HG02884 (cell line): ENCODE data around the gene NKAIN4.
A peak's percentile ranks its signal among the peaks of the same experiment; 100 is the strongest.

ENCODE experiments used
- ATAC-seq: cut with Tn5 transposase; IDR thresholded peaks from one replicate; pipeline ENCODE4 v1.9.1; 2021; ENCODE audit warnings: mild to moderate bottlenecking, moderate library complexity; ENCODE audit not compliant: unreplicated experiment

The NKAIN4 gene

DNA sequence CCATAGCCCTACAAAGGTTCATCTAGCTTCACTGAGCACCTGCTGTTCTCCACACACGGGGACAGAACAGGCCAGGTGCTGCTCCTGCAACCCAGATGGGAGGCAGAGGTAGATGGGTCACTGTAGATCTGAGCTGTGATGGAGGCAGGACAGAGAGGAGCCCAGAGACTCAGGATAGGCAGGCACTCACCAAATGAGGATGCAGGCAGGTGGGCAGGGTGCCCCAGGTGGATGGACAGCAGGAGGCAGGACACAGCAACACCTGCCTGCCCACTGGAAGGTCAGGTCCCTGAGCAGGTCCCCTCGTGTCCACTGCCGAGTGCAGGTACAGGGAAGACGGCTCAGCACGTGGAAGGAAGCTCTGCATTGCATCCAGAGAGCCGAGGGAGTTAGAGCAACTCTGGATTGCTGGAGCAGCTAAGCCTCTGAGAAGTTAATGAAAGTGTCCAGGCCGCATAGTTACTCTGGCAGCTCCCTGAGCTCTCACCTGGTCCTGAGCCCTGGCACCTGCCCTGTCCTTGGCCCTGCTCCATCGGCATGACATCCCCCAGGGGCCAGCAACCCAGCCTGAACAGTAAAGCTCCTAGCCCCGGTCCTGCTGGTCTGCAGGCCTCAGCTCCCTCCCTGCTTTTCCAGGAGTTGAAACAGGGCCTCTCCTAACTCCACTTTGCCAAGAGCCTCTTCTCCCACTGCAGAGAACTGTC, 33.4 kb downstream of the NKAIN4 start:
- no peak for ATAC-seq

DNA sequence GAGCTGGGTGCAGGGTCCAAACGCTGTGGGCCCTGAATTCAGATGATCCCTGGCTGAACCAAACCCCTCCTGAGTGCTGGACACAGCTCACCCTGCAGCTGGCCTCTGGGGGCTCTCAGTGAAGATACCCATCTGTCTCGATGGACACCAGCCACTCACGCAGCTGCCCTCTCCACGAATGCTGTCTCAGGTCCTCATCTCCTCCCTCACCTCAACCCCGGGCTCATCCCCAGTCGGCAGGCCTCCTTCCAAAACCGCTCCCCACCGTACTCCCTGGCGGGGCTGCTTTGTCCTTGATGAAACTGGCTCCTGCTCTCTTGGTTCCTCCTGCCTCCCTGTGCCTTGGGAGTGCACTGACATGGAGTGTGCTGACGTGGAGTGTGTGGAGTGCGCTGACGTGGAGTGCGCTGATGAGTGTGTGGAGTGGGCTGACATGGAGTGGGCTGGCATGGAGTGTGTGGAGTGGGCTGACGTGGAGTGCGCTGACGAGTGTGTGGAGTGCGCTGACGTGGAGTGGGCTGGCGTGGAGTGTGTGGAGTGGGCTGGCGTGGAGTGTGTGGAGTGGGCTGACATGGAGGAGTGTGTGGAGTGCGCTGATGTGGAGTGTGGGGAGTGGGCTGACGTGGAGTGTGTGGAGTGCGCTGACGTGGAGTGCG, 34.3 kb downstream of the NKAIN4 start:
- no peak for ATAC-seq

DNA sequence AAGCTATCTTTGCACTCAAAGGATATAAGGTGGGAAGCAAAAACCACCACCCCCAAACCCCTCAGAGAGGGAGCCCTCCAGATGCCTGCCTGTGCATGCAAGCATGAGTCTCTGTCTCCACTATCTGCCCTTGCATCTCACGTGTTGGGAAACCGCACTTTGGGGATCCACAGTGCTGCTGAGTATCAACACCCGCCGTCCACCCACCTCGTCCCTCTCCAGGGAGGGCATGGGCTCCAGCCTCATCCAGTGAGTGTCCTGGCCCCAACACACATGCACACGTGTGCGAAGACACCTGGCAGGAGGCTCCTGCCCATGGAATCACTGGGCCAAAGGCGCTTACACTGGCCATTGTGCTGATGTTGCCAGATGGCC, 34.8 kb downstream of the NKAIN4 start:
- no peak for ATAC-seq

DNA sequence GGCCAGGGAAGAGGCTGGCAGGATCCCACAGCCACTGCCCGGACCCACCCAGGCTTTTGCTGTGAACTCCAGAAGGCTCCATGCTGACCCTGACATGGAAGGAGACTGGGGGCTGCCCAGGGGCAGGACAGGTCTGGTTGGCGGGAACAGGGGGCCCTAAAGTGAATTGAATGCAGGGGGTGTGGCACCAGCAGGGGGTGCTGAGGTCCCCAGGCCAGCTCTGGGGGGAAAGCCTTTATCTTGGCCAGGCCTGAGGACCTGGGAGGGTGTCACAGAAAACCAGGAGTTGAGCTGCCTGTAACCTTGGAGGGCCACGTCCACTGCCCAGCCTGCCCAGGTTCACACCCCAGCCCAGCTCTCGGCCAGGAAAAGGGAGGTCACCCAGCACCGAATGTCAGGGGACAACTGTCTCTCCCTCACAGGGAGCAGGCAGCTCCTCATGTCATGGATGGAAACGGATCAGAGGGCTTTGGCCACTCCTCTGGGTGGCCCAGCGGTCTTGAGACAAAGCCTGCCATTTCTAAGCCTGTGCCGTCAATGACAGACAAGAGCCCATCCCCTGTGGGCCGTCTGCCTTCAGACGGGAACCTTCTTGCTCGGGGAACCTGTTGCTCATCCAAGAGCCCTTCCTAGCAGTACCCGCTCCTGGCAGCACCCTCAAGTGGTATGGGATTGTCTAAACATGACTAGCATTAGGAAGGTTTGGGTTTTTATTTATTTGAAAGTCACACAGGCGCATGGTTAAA, 35.4 kb downstream of the NKAIN4 start:
- ATAC-seq = no peak

DNA sequence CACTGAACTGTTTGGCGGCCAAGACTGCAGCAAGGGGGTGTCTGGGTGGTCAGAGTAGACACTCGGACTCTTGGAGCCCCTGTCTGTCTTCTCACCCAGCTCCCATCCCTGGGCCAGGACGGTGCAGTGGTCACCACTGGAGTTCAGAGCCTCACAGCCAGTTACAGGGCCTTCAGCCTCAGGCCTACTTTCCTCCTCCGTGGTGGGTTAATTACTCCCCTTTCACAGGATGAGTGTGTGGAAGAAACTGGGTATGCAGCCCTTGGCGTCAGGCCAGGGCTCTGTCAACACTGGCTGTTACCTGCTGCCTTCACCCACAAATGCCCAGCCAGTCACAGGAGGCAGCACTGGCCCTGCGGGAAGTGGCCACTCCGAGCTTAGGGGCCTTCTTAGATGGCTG, 36.6 kb downstream of the NKAIN4 start:
- ATAC-seq = no peak

DNA sequence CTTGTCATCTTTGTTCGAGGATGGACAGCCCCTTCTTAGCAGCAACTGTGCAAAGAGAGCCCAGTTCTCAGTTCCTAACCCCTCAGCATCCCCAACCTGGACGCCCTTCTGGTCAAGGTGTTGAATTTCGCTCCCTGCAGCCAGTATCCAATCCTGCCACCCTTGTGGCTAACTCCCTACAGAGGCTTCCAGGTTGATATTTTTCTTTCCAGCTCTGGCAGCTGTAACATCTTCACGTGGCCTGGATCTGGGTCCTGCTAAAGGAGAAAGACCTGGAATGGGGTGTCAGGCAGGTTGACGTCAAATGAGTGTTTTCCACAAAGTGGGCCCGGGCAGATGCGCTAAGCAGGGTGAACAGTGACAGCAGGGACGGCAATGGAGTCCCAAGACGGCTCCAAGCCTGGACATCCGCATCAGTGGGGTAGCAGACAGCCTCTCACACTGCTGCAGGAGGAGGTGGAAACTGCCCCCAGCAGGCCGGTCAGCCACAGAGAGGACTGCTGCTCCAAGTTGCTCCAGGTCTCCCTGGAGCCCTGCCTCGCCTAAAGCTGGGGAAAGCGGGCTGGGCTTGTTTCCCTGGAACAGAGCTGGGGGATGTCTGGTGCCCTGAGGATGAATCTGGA, 37.3 kb downstream of the NKAIN4 start:
- ATAC-seq = no peak

DNA sequence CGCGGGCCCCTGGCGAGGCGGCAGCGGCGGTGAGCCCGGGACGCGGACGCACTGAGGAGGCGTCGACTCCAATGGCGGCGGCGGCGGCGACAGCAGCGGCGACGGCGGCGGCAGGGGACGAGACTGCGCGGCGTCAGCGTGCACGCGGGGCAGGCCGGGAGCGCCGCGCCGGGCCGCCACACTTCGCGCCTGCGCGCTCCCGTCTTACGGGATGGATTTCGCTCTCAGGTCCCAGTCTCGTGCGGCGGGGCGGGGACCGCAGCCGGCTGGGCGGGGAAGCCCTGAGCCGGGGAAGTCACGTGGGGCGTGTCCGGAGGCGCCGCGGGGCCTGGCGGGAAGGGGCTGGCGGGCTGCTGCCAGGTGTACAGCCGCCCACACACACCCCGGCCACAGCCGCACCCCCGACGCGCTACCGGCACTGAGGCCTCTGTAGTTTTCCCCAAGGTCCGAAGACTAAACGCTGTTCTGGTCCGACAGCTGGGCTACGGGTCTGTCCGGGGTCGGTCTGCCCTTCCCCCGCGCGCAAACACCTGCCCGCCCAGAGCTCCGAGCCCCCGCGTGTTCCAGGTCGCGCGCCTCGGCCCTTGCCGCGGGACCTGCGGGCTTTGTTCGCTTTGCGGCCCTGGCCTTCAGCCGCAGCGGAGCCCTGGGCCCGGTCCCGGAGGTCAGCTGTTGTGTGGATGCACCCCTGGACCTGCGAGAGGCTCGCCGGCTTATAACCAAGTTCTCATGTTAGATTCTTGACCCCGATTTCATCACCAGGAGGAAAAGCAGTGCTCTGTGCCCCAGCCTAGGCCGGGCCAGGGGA, 38.0 kb downstream of the NKAIN4 start, which contains the start of gene YTHDF1:
Gene YTHDF1, minus strand, starts transcription at position 91 of the 808 bp plus-strand sequence. CDS start 239 bp downstream, outside the sequence.
- peak; percentile 85 for ATAC-seq

DNA sequence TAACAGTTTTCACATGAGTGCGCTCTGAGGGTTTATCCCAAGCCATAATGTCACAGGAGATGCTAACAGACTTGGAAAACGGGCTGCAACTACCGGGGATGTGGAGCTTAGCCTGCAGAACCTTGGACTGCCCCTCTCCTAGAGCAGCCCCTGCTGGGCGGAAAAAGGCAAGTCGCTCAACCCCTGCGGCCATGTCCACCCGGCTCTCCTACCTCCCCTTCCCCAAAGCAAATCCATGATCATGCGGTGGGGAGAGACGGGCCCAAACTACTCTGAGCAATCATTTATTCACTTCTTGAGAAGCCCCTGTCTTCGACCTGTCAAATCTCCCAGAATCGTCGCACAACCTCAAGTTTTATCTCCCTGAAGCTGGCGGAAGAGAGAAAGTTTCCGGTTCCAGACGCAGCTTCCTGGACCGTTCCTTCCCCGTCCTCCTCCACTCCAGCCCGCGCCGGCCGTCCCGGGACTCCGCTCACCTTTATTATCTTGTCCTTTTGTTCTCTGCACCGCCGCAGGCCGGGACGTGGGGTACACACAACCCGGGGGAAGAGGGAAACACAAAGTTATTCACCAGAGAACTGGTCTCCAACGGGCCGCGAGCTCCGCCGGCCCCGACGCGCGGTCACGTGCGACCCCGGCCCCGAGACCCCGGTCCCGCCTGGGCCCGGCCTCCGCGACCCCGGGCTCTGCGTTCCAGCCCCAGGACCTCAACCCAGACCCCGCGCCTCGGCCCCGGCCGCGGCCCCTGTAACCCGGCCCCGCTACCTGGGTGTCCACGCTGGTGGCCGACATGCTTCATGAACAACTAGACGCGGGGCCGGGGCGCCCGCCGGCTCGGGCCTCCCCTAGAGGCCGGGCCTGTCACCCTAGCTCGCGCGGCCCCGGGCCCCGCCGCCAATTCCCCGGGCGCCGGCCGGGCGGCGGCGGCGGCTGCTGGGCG, 38.9 kb downstream of the NKAIN4 start:
- peak; percentile 18 for ATAC-seq

DNA sequence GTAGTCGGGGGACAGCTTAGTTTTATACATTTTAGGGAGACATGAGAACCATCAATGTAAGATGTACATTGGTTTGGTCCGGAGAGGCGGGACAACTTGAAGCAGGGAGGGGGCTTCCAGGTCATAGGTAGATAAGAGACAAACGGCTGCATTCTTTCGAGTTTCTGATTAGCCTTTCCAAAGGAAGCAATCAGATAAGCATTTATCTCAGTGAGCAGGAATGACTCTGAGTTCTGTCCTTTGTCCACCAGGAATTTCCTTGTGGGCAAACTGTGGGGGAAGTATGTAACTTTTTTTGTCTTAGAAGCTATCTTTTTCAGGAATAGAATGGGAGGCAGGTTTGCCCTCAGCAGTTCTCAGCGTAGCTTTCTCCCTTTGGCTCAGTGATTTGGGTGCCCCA, 39.7 kb downstream of the NKAIN4 start:
- ATAC-seq = no peak

DNA sequence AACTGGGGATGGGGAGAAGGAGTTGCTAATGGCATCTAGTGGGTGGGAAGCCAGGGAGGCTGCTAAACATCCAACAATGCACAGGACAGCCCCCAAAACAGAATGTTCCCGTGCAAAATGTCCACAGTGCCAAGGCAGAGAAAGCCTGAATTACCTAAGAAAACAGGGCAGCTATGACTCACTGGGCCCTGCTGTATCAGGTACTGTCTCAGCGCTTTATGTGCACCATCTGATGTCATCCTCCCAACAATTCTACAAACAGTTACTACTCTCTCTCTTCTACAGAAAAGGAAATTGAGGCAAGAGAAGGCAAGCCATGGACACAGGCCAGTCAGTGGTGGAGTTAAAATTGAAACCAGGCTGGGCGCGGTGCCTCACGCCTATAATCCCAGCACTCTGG, 41.5 kb downstream of the NKAIN4 start:
- no peak for ATAC-seq

DNA sequence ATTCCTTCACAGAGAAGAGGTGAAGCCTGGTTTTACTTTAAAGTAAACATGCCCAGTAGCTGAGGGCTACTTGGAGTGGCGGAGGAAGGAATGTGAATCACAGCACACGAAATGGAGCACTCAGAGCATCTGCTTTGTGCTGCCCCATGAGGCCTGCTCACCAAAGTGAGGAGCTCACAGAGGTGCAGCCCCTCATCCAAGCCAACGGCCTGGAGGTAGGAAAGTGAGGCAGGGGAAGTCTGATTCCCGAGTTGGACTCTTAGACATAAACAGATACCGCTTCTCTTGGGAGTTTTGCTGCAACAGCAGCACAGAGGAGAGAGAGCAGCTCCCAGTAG, 41.9 kb downstream of the NKAIN4 start:
- no peak for ATAC-seq

DNA sequence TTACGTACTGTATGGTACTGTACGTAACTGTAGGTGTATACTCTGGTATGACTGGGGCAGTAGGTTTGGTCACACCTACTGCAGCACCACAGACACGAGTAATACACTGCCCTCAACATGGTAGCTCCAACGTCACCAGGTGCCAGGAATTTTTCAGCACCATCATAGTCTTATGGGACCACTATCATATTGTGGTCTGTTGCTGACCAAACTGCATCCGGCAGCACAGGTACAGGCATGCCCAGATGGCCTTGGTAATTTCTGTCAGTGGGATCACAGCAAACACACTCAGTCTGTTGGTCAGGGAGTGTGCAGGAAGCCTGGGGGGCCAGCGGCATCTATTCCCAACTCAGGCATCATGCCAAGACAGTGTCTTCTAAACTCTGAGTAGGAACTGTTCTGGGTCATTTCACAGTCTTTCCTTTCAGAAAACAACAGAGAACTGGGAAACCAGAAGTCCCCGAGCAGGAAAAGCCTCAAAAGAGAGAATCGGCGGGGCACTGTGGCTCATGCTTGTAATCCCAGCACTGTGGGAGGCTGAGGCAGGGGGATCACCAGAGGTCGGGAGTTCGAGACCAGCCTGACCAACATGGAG, 44.2 kb downstream of the NKAIN4 start:
- ATAC-seq = no peak

DNA sequence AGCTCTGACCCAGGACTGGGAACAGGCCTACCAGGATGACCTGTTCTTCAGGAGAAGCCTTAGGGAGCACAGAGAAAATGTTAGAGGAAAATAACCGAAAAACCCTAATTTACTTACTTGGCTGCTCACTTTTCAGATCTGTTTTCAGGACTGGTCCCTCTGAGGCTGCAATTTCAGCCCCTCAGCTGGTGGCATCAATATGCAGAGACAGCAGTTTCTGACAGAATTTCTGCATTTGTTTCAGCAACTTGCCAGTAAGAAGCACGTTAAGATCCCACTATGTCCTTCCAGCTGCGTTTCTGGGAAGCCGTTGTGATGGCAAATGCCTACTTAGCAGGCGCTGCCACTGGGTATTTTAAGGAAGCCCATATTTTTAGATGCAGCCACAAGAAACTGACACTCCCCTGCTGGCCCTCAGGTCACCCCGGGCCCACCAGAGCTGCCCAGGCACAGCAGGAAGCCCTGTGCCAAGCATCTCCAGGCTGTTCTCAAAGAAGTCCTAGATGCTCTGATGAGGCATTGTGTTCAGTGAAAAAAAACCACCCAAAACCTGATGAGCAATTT, 45.8 kb downstream of the NKAIN4 start:
- ATAC-seq = no peak

DNA sequence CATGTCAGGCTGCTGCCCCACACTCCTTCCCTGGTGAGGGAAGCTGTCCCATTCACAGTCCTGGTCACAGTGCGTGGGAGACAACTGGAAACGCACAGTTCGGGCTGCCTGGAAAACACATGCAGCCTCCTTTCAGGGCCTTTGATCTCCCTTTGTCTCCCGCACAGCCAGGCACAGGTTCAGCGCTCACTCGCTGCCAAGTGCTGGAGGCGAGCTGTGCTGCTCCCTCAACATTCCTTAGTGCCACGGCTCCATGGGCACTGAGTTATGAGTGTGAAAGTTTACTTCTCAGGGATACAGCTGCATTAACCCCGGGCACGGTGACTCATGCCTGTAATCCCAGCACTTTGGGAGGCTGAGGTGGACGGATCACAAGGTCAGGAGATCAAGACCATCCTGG, 47.4 kb downstream of the NKAIN4 start:
- ATAC-seq = no peak

DNA sequence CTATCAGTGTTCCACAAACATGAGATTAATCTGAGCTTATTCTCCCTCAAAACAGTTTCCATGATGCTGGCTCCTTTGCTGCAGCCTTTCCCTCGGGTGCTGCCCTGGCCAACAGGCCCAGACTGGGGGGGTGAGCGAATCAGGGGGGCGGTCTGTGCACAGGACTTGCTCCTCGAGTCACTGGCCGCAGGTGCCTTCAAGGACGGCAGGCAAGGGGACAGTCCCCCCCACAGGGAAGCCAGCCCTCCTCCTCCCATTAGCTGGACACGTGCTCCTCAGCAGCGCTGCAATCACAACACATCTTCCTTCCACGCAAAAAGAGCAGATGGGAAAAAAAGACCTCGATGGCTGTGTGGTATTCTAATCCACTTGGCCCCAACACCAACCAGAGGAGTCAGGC, 48.4 kb downstream of the NKAIN4 start:
- ATAC-seq = no peak

DNA sequence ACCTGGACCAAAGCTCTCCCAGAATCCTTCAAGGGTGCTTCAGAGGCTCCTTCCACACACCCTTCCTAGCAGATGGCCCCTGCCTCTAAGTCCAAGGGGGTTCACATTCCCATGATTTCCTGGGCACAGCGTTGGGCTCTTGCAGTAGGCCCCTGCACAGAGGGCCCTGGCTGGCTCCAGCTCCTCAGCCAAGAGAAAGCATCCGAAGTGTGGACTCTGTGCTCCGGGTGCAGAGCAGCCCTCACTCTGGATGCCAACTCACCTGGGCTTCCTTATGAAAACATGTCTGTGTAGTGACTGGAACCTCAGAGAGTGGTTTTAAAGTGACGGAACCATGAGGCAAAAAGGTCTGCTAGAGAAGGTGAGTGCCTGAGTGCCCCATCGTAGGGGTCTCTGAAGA, 49.9 kb downstream of the NKAIN4 start:
- ATAC-seq = no peak

DNA sequence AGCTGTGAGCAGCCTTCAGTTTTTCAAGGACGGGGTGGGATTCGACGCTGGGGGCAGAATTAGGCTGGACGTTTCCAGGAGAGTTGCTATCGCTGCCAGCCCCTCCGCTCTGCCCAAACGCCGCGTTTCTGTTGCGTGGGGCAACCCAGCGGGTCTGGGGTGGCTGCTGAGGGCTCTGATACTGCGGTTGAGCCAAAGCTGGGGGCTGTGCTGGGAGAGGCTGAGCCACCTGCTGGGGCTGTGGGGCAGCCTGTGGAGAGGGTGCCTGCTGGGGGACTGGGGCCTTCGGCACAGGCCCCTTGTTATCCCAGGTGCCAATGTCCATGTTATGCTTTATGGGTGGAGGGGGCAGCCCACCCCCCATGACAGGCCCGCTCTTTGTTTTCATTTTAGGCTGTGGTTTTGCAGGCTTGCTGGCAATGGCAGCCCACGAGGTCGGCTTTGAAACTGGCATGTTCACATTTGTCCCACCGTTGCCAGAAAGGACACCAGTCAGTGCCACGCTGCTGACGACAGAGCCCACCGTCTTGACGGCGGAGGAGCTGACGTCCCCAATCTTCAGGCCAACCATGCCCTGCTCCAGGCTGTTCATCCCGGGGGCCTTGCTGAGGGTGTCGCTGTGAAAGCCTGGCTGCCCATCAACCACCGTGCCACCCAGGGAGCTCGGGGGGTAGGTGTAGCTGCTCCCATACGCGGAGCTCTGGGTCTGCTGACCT, 51.3 kb downstream of the NKAIN4 start:
- no peak for ATAC-seq

DNA sequence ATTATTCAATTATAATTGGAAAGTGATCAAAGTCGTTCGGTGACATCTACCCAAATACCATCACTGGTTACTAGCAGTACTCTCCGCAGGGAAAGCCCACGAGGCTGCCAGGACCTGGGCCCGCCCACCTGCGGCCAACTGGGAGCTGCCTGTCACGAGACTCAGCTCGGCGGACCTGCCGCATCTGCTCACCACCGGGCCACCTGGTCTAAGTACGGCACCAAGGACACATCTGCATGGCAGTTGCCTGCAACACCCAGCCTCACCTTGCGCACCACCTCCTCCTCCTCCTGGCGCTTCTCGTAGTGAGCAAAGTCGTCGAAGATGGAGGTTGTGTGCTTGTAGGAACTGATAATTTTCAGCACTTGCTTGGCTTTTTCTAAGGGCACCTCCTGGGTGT, 52.2 kb downstream of the NKAIN4 start:
- no peak for ATAC-seq
